Activated naive CD4-positive, alpha-beta T cell (primary cell): ENCODE data around the gene MAML1.
"Not testable (repeated sequence)": the region's sequence is repeated elsewhere in the genome, so short reads cannot be mapped to it uniquely, and the experiment has no call there.

Experiments used
- DNase-seq, 4 experiments: peaks; one replicate each; lab custom pipeline; 2025; lab: John Stamatoyannopoulos, UW

Gene MAML1, protein sequence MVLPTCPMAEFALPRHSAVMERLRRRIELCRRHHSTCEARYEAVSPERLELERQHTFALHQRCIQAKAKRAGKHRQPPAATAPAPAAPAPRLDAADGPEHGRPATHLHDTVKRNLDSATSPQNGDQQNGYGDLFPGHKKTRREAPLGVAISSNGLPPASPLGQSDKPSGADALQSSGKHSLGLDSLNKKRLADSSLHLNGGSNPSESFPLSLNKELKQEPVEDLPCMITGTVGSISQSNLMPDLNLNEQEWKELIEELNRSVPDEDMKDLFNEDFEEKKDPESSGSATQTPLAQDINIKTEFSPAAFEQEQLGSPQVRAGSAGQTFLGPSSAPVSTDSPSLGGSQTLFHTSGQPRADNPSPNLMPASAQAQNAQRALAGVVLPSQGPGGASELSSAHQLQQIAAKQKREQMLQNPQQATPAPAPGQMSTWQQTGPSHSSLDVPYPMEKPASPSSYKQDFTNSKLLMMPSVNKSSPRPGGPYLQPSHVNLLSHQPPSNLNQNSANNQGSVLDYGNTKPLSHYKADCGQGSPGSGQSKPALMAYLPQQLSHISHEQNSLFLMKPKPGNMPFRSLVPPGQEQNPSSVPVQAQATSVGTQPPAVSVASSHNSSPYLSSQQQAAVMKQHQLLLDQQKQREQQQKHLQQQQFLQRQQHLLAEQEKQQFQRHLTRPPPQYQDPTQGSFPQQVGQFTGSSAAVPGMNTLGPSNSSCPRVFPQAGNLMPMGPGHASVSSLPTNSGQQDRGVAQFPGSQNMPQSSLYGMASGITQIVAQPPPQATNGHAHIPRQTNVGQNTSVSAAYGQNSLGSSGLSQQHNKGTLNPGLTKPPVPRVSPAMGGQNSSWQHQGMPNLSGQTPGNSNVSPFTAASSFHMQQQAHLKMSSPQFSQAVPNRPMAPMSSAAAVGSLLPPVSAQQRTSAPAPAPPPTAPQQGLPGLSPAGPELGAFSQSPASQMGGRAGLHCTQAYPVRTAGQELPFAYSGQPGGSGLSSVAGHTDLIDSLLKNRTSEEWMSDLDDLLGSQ

DNA sequence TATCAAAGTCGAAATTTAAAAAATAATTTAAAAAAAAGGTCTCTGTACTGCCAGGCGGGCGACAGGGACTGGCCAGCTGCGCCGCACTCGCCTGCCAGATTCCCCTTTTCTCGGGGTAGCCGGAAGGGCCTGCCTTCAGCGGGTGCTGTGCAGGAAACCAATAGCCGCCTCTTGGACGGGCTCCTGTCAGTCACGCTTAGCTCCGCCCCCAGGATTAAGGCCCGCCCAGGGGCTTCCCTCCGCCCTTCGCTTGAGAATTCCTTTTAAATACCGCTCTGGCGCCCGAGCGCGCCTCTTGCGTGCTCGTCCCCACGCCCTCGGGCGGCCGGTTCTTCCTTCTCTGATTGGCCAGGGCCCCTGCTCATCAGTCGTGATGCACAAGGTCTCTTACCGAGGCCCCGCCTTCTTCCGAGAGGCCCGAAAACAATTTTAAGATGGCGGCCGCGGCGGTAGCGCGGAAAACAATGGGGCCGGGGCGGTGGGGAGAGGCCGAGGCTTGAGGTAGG, at the start of gene MAML1:
Gene MAML1 (plus strand): TSS at position 411 of the 506 bp plus-strand sequence. CDS start 291 bp downstream, outside the sequence.
- DNase-seq, result peak; percentile 94 to 99 (median 98)

DNA sequence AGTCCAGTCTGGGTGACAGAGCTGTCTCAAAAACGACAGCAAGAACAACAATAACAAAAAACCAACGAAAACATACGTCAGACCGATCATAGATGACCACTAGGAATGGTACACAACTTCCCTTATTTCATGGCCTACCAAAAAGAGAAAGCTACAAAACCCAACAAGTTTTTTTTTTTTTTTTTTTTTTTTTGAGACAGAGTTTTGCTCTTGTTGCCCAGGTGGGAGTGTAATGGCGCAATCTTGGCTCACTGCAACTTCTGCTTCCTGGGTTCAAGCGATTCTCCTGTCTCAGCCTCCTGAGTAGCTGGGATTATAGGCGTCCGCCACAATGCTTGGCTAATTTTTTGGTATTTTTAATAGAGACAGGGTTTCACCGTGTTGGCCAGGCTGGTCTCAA, 43.4 kb upstream of the MAML1 start:
- not testable (repeated sequence) for DNase-seq

DNA sequence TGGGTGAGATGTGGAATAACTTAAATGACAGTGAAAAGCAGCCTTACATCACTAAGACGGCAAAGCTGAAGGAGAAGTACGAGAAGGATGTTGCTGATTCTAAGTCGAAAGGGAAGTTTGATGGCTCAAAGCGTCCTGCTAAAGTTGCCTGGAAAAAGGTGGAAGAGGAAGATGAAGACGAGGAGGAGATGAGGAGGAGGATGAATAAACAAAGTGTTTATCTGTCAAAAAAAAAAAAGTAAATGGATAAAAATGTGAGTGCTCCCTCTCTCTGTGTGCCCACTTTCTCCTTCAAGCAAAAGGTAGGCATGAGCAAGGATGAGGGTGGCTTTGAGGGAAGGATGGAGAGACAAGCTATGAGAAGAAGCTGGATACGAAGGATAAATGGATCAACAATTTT, 38.1 kb upstream of the MAML1 start:
- no peak for DNase-seq

DNA sequence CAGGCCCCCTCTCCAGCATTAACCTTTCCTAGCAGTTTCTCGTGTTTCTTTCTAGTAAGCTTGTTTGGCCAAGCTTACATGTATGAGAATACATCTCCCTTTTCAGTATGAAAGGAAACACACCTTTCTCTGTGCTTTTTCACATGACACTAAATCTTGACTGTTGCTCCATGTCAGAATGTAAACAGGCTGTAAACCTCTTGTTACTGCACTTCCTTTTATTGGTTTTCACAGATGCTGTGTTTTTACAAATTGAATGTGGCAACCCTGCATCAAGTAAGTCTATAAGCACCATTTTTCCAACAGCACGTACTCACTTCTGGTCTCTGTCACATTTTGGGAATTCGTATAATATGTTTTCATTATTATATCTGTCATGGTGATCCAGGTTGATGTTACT, 36.0 kb upstream of the MAML1 start:
- DNase-seq, result no peak

DNA sequence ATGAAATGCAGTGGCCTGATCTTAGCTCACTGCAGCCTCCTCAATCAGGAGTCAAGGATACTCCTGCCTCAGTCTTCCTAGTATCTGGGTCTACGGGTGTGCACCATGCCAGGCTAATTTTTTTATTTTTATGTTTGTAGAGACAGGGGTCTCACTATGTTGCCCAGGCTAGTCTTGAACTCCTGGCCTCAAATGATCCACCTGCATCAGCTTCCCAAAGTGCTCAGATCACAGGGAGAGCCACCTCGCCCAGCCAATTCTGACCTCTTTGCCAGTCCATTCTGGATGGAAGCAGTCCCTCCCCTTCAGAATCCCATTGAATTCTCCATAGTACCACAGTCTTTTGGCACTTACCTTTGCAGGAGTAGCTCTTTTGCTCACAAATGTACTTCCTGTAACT, 35.5 kb upstream of the MAML1 start:
- no peak for DNase-seq

DNA sequence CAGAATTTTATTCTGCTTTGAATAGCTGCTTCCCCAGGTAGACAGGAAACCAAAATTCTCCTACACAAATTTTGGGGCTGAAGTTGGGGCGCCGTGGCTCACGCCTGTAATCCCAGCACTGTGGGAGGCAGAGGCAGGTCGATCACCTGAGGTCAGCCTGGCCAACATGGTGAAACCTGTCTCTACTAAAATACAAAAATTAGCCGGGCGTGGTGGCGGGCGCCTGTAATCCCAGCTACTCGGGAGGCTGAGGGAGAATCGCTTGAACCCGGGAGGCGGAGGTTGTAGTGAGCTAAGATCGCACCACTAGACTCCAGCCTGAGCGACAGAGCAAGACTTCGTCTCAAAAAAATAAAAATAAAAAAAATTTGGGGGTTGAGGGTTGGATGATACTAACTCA, 35.1 kb upstream of the MAML1 start:
- not testable (repeated sequence) for DNase-seq

DNA sequence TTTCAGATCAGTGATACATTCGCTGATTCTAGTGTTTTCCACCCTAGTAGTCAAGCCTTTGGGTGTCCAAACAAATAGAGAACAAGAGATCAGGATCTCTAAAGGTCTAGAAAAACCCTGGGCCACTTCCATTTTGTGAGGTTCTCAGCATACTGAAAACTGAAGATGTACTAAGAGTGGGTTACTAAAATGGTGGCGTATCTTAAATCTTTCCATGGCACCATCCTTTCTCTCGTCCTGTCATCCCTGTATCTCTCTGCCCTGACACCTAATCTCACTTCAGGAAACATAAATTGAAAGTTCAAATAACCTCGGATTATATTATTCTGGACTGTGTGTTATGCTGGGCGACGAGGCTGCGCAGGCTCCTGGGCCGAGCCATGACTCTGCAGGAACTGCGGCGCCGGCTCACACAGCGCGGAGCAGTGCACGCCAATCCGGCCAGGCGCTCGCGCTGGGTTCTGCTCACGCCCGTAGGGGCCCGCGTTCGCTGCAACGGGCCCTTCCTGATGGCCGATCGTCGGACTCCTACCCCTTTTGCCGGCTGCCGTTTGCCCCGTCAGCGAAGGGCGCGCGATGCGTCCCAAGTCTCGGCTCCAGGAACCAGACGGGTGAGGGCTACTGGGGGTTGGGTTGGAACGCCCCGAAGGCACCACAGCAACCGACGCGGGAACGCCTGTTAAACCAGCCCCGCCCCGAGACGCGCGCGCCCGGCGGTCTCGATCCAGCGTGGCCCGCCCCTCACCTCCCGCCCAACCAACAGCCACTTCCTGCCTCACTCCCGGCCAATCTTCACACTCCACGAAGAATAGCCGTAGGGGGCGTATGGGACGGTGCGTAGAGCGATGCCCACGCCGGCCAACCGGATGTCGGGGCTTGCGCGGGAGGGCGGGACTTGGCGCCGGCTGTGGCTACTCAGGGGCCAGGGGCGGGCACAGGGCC, 34.4 kb upstream of the MAML1 start:
- peak; percentile 94 to 98 (median 97) for DNase-seq

DNA sequence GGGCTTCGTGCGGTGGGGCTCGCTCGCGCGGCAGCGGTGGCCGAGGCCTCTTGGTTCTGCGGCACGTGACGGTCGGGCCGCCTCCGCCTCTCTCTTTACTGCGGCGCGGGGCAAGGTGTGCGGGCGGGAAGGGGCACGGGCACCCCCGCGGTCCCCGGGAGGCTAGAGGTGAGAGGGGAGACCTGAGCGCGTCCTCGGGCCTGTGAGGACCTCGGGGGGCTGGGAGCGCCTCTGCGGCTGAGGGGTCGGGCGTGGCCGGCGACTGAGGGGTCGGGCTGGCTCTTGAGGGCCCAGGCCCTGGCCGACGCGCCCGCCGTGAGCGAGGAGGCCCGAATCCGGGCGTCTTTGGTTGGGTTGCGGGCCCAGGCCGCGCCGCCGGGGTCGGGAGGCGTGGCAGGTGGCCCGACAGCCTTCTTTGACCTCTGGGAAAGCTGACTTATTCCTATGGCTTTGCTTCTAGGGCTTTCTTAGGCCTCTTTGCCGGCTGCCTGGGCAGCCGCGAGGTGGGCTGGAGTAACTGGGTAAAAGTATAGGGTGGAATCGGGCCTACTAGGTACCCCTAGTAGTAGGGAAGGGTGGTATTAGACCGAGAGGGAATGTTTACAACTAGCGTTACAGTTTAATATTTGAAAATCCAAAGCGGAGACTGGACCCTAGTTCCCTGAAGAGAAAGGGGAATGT, 33.5 kb upstream of the MAML1 start, which contains the start of gene CANX:
Gene CANX (plus strand): TSS at position 33 of the 681 bp plus-strand sequence. CDS start 6,715 bp downstream, outside the sequence.
- no peak for DNase-seq

DNA sequence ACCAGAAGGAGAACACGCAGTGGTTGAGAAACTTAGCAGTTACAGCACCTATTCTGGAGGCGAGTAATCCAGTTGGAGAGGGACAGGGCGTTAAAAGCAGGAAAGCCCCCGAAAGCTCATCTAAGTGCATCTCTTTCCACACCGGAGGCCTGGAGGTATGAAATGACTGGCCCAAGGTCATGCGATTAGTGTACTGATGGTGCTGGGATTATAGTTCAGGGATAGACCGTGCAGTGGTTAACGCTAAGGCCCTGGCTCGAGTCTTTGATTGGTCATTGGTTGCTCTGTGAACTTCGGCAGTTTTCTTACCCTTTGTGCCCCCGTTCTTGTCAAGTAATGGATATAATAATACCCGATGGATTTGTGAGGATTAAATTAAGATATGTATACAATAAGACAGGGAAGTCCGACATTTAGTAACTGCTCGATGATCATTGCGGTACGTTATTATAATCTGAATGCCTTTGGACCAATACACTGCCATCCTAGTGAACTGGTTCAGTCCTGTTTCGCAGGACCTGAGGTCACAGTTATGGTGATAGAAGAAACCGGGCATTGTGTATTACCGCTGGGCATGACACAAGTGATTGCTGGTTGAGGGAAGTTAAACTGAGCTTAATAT, 32.9 kb upstream of the MAML1 start:
- DNase-seq, result no peak

DNA sequence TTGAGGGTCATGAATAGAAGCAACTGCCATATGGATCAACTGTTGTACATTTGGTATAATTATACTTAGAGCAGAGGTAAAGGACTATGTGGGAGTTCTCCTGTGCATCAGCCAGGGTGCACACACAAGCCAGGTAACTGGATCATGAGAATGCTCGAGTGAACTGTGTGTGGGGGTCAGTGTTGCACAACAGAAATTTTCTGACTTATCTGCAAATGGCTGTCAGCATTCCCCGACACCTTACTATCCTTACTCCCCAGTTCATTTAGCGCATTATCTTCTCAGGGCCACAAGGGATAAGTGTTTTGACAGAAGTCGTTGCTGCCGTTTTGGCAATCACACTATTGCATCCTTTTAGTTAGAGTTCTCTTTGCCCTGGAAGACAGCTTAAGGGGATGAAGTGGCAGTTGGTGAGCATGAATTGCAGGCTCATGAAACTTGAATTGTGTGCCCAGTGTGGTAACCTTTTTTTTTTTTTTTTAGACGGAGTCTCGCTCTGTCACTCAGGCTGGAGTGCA, 32.2 kb upstream of the MAML1 start:
- no peak for DNase-seq

DNA sequence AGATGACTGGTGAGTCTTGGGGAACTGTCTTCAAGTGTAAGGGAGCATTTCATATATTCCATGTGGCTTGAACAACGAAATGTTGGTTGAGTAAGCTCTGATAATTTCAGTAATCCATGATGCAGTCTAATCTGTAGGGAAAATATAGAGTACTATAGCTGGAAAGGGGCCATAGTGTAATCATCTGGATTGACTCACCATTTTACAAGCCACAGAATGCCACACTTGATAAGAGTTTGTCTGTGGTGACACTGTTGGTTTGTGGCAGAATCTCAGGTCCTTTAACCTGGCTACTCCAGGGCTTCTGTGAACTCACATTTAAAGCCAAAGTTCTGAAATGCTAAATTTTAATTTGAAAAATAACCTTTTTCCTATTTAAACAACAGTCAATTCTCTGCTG, 16.3 kb upstream of the MAML1 start:
- DNase-seq, result no peak

DNA sequence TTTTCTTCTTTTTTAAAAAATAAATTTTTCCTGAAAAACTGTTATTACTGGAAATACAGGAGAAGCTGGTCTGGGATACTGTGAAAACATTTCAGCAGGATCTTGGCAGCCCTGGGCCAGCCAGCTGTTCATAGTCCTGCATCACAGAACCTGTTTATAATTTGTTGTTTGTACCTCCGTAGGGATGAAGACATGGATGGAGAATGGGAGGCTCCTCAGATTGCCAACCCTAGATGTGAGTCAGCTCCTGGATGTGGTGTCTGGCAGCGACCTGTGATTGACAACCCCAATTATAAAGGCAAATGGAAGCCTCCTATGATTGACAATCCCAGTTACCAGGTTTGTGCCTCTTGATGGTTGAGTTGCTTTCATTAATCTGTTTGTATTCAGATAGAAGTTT, 12.4 kb upstream of the MAML1 start:
- DNase-seq, result no peak

DNA sequence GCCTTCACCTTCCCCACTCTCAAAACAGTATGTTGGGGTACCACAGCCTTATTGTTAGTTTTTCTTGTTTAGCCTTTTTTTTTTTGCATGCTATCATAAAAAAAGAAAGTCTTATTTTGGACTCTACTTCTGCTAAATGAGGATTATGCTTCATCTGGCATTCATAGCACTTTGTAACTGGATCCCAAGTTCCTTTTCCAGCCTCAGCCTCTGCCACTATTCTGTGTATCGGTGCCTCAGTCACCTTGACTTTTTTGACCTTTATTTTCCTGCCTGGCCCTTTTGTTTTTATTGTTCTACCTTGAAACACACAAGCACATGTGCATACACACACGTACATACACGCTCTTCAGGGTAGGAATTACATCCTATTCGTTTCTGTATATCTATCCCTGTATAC, 8.5 kb upstream of the MAML1 start:
- DNase-seq, result no peak

DNA sequence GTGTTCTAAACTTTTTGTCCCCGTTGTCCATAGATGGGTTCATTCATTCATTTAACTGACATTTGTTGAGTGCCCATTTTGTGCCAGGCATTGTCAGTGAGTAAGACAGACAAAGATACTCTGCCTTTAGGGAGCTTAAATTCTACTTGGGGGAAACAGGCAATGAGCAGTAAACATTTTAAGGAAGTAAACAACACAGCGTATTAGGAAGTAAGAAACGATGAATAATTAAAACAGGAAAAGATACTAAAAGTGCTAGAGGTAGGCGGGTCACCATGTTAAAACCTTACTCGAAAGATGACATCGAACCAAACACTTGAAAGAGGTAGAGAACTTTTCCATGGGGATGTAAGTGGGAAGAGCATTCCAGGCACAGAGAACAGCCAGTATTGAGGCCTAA, 5.5 kb upstream of the MAML1 start:
- no peak for DNase-seq

DNA sequence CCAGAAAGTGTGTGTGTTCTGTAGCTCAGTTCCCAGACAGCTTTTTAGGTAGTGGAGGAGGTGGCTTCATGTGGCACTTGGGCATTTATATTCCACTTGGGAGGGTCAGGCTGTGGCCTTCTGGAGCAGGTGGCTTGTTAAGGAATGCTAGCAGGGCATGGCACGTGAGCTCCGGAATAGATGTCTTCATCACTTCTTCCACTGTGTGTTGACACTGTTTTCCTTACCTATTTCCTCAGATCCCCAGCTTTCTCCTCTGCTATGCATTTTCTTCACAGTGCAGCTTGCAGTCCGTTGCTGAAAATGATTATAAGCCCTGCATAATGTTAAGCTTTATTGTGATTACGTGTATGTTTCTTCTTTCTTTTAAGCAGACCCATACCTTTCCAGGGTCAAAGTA, 3.3 kb upstream of the MAML1 start:
- DNase-seq, result no peak

DNA sequence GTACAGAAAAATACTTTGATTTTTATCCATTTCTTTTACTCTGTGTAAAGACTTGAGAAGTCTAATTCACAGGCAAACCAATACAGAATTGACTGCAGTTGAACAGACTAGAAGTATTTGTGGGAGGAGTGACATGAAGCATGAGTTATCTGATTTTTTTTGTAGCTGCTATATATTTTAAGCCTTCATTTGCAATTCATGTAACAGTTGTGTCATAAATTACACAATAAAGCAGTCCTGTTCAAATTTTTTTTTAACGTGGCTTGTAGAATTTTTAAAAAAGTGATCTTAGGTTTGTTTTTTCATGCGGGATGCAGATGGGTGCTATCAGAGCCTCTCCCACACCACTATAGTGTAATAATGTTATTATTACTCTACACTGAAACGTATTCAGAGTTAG, 2.9 kb upstream of the MAML1 start:
- DNase-seq, result no peak

DNA sequence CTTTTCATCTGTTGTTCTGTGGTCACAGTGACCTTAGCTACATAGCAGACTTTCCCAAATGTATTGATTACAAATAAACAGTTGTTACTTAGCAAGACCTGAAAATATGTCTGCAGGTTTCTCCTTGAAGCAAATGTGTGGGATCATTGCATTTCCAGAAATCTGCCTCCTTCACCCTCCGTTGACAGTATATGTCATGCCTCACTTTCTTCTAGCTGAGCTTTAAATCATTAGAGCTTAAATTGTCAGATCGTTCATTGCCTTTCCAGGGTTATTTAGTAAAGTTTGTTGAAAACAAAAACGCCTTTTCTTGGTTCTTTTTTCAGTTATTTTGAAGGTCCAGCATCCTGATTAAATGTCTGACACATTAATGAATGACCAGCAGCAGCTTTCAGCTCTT, 2.3 kb upstream of the MAML1 start:
- no peak for DNase-seq

DNA sequence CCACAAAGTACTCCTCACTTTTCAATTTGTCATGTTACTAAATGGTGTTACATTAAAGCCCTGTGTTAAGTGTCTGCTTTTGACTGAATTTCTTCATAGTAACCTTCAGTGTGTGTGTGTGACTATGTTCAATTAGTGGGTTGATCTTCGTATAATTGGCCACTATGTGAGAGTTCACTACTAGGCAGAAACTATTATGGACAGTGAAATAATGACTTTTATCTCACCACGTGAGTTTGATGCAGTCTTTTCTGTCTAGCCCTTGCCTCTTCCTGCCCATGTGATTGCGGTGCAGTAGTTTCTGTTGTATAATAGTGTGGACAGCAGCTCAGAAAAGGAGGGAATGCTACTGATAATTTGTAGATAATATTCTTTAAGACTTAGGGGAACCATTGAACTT, 1.8 kb upstream of the MAML1 start:
- DNase-seq, result no peak

DNA sequence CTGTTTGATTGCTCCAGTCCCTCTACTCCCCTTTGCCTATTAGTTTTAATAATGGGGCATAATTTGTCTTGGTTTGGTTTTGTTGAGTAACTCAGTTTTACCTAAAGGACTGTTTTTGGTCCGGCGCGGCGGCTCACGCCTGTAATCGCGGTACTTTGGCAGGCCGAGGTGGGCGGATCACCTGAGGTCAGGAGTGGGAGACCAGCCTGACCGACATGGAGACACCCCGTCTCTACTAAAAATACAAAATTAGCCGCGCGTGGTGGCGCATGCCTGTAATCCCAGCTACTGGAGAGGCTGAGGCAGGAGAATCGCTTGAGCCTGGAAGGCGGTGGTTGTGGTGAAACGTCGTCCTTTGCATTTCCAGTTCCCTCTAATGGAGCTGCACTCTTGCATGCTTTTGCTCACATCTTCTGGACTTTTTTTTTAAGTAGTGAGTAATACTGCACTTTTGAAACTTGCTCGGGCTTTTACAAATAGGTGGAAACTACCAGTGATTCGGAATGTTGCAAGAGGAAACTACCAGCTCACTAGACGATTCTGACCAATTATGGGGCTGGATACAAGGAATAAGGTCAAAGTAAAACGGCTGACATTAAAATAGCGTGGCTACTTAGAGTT, 721 bp upstream of the MAML1 start:
- no peak for DNase-seq
